Measurements from ENCODE around the gene C2orf69.
"Not testable (repeated sequence)": the region's sequence is repeated elsewhere in the genome, so short reads cannot be mapped to it uniquely, and the experiment has no call there.

C2orf69 gene

DNA sequence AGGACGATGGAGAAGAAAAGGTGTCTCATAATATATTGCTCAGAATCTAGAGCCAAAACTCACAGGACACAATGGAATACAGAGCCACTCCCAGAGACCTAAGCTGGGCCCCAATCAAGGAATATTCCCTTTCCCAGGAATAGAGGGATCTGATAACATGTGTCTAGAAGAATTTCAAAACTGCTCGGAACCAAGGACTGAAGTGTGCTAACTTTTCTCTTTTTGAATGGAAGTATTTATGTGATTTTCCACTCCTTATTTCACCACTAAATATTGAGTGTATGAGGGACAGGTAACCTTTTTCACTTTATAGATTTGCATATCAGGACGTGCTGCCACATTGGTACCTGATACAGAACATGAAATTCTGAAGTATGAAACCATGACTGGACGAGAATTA lies 9.2 kb upstream of the C2orf69 start:
- Histone ChIP-seq H3K36me3 (replicated peaks) (no peaks in the 10 kb centered on the region), H3K4me3 (no peak overlapping the region), H3K4me1 (peaks cover 8% of the 10 kb centered on the region), H3K27me3 (ENCODE audit: low read depth) (no peaks in the 10 kb centered on the region), H3K9me3 (no peaks in the 10 kb centered on the region)
- in situ Hi-C loops (cut with MboI; ENCODE audit: low sequenced_read_pairs), result no loop called here
- no peak for DNase-seq (ENCODE audit: low spot score in 2 of 2)

DNA sequence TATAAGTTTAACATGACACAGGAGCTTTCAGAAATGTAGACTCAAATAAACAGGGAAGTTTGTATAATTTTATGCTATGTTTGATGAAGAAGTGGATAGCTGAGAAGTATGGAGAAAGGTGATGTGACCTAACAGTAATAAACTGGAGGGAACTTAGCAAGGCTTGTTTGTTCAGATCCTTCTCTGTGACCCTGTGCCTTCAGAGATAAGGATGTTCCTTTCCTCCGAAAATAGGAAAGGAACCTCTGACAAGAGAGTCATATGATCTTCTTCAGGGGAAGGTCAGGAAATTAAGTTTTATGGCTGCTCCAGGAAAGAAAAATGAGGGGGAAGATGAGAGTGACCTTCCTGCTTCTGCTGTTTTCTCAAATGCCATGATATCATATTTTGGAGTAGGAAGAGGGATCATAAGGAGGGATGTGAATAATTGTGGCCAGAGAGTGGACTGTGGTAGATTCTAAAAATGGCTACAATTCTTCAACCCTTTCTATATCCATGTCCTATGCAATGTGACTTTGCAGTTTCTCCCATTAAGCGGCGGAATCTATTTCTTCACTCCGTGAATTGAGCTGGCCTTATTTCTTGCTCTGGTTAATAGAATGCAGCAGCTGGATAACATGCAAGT lies 8.5 kb upstream of the C2orf69 start:
- no peak for DNase-seq (ENCODE audit: low spot score in 2 of 2)
- in situ Hi-C loops (cut with MboI; ENCODE audit: low sequenced_read_pairs), result no loop called here
- Histone ChIP-seq H3K4me1 (peaks cover 8% of the 10 kb centered on the region), H3K4me3 (no peak overlapping the region), H3K27me3 (ENCODE audit: low read depth) (no peaks in the 10 kb centered on the region), H3K9me3 (no peaks in the 10 kb centered on the region), H3K36me3 (replicated peaks) (no peaks in the 10 kb centered on the region)

DNA sequence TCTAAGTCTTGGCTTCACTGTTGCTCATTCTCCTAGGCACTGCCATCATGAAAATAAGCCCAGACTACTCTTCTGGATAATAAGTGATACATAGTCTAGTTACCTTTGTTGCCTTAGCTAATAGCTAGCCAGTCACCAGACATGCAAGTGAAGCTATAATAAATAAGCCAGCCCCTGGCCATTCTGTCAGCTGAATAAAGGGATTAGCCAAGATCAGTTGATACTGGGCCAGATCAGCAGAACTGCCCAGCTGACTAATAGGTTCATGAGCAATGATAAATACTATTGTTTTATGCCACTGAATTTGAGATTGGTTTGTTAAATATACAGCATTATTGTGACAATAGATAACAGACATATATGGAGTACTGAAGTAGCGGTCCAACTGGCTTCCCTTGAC lies 8.0 kb upstream of the C2orf69 start:
- no peak for DNase-seq (ENCODE audit: low spot score in 2 of 2)
- Histone ChIP-seq H3K27me3 (ENCODE audit: low read depth) (no peaks in the 10 kb centered on the region), H3K4me1 (peaks cover 8% of the 10 kb centered on the region), H3K4me3 (no peak overlapping the region), H3K9me3 (no peaks in the 10 kb centered on the region), H3K36me3 (replicated peaks) (no peaks in the 10 kb centered on the region)
- in situ Hi-C loops (cut with MboI; ENCODE audit: low sequenced_read_pairs), result no loop called here

DNA sequence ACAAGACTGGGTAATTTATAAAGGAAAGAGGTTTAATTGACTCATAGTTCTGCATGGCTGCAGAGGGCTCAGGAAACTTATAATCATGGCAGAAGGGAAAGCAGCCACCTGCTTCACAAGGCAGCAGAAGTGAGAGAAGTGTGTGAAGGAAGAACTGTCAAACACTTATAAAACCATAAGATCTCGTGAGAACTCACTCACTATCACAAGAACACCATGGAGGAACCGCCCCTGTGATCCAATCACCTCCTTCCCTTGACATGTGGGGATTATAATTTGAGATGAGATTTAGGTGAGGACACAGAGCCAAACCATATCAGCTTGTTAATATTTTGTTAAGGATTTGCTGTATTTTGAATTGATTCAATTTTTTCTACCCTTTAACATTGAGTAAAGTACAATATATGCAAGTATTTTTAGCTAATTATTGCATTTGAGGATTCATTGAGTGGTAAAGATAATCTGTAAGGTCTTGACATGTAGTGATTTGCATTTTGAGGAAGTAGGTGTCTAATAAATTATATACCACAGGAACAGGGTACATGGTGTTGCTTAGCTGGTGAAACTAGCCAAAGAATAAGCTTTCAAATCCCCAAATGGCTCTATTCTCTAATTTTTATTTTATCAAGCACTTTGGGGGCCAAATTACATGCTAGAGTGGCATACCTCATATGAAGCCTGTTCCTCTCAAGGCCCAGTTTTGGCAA lies 3.9 kb upstream of the C2orf69 start:
- Histone ChIP-seq H3K27me3 (ENCODE audit: low read depth) (no peaks in the 10 kb centered on the region), H3K9me3 (no peaks in the 10 kb centered on the region), H3K4me3 (no peak overlapping the region), H3K36me3 (replicated peaks) (no peaks in the 10 kb centered on the region; the same call in 1 of the 2 replicates), H3K4me1 (peaks cover 12% of the 10 kb centered on the region)
- no peak for DNase-seq (ENCODE audit: low spot score in 2 of 2)
- in situ Hi-C loops (cut with MboI; ENCODE audit: low sequenced_read_pairs), result no loop called here

DNA sequence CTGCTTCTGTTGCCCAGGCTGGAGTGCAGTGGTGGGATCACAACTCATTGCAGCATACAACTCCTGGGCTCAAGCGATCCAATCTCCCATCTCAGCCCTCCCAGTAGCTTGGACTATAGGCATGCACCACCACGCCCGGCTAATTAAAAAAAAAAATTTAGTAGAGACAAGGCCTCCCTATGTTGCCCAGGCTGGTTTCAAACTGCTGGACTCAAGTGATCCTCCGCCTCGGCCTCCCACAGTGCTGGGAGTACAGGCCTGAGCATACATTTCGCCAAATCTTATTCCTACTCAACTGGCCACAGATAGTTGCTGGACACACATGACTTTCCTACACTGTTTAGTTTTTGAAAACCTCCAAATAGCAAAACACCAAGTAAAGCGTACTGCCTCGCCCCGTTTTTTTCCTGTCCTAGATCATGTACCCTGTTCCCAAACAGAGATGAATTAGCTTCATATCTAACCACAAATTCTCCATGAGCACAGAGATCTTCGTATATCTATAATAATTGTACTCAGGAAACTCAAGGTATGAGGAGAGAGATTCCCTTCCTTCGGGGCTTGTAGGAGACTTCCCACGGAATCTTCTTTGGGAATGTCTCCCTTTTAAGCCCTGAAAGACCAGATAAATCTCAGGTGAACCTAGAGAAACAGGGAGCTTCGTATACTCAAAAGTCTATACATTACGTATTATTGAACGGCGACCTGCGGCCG lies 598 bp upstream of the C2orf69 start:
- Histone ChIP-seq H3K36me3 (replicated peaks) (peaks cover 7% of the 10 kb centered on the region), H3K27me3 (ENCODE audit: low read depth) (no peaks in the 10 kb centered on the region), H3K4me3 (peak overlapping the region; percentile 6), H3K9me3 (no peaks in the 10 kb centered on the region), H3K4me1 (peaks cover 16% of the 10 kb centered on the region)
- in situ Hi-C loops (cut with MboI; ENCODE audit: low sequenced_read_pairs), result no loop called here
- no peak for DNase-seq (ENCODE audit: low spot score in 2 of 2)

DNA sequence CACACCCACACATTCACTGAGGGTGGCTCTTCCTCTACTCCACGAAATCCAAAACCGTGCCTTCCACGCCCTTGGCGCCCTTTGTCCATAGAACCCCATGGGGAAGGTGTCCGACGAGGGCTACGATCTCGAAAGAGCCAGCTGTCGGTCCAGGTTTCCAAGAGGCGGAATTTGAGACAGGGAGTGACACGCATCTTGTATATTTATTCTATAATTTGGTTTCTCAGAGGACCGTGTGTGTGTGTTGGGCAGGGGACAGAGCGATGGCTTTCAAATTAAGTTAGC lies 726 bp downstream of the C2orf69 start:
- peaks cover 9% of the 10 kb centered on the region for H3K4me1 ChIP-seq
- in situ Hi-C loops (cut with MboI; ENCODE audit: low sequenced_read_pairs), result no loop called here
- H3K27me3 ChIP-seq (ENCODE audit: low read depth), result no peaks in the 10 kb centered on the region
- peaks cover 6% of the 10 kb centered on the region for H3K9me3 ChIP-seq
- no peak for DNase-seq (ENCODE audit: low spot score in 2 of 2)
- H3K36me3 ChIP-seq (replicated peaks), result peaks cover 18% of the 10 kb centered on the region
- H3K4me3 ChIP-seq, result peak overlapping the region; percentile 97

DNA sequence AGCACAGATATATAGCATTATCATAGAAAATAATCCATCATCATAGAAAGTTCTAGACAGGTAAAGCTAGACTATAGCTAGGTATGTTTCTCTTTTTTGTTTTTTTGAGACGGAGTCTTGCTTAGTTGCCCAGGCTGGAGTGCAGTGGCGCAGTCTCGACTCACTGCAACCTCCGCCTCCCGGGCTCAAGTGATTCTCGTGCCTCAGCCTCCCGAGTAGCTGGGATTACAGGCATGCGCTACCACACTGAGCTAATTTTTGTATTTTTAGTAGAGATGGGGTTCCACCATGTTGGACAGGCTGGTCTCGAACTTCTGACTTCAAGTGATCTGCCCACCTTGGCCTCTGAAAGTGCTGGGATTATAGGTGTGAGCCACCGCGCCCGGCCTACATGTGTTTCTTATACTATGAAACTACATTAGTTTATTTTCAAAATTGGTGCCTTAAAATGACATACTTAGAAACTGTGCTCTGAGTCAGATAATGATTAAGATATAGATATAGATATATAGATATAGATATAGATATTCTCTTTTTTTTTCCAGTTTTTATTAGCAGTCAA lies 1.5 kb downstream of the C2orf69 start:
- Histone ChIP-seq H3K36me3 (replicated peaks) (peaks cover 26% of the 10 kb centered on the region), H3K4me3 (peak overlapping the region; percentile 97)
- DNase-seq (ENCODE audit: low spot score in 2 of 2), result peak in 1 of 2 experiments; percentile 32
- H3K27me3 ChIP-seq (ENCODE audit: low read depth); H3K4me1 ChIP-seq; in situ Hi-C loops (cut with MboI; ENCODE audit: low sequenced_read_pairs); H3K9me3 ChIP-seq: not testable (repeated sequence)

DNA sequence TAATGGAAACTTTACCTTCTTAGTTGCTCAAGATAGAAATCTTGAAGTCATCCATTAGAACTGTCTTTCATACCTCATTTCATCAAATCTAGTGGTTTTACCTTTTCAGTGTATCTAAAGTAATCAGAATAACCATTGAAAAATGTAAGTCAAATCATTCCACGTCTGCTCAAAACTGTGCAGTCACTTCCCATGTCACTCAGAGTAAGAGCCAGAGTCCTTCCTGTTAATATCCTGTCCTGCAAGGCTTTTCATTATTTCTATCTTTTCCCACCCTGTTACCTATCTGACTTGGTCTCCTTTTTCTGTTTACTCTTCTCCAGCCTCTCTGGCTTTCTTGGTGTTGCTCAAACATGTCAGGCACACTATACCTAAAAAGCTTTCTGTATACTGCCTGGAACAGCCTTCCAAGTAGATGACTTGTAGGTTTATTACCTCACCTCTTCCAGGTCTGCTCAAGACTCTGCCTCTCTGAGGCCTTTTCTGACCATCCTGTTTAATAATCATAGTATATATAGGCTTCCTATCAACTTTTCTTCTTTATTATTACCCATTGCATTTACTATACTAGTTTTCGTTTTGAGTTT lies 3.4 kb downstream of the C2orf69 start:
- Histone ChIP-seq H3K36me3 (replicated peaks) (peaks cover 44% of the 10 kb centered on the region), H3K4me1 (peaks cover 8% of the 10 kb centered on the region), H3K9me3 (peaks cover 6% of the 10 kb centered on the region), H3K4me3 (no peak overlapping the region), H3K27me3 (ENCODE audit: low read depth) (no peaks in the 10 kb centered on the region)
- no peak for DNase-seq (ENCODE audit: low spot score in 2 of 2)
- in situ Hi-C loops (cut with MboI; ENCODE audit: low sequenced_read_pairs), result no loop called here

DNA sequence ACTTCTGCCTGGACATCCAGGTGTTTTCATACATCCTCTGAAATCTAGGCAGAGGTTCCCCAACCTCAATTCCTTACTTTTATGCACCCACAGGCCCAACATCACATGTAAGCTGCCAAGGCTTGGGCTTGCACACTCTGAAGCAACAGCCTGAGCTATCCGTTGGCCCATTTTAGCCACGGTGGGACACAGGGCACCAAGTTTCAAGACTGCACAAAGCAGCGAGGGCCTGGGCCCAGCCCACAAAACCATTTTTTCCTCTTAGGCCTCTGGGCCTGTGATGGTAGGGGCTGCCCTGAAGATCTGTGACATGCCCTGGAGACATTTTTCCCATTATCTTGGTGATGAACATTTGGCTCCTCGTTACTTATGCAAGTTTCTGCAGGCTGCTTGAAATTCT lies 5.9 kb downstream of the C2orf69 start:
- H3K27me3 ChIP-seq (ENCODE audit: low read depth), result no peaks in the 10 kb centered on the region
- in situ Hi-C loops (cut with MboI; ENCODE audit: low sequenced_read_pairs), result no loop called here
- peaks cover 6% of the 10 kb centered on the region for H3K9me3 ChIP-seq
- H3K4me3 ChIP-seq, result no peak overlapping the region
- H3K36me3 ChIP-seq (replicated peaks), result peaks cover 50% of the 10 kb centered on the region
- peaks cover 8% of the 10 kb centered on the region for H3K4me1 ChIP-seq
- no peak for DNase-seq (ENCODE audit: low spot score in 2 of 2)

DNA sequence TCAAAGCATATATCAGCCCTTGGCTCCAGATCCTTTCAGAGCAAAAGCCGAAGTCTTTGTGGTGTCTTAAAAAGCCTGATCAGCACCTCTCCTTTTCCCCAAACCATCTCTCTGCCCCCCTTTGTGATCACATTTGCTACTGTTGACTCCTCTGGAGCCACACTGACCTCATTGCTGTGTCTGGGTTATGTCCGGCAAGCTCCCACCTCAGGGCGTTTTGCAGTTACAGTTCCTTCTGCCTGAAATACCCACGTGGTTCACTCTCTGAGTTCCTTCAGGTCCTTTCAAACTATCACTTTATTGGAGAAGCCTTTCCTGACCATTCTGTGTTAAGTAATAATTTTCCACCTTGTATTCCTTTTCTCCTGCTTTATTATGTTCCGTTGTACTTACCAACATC lies 11.8 kb downstream of the C2orf69 start:
- in situ Hi-C loops (cut with MboI; ENCODE audit: low sequenced_read_pairs), result no loop called here
- H3K27me3 ChIP-seq (ENCODE audit: low read depth), result no peaks in the 10 kb centered on the region
- no peak overlapping the region for H3K4me3 ChIP-seq
- H3K36me3 ChIP-seq (replicated peaks), result peaks cover 34% of the 10 kb centered on the region
- DNase-seq (ENCODE audit: low spot score in 2 of 2), result peak in 1 of 2 experiments; percentile 50
- peaks cover 25% of the 10 kb centered on the region for H3K4me1 ChIP-seq
- H3K9me3 ChIP-seq, result no peaks in the 10 kb centered on the region

DNA sequence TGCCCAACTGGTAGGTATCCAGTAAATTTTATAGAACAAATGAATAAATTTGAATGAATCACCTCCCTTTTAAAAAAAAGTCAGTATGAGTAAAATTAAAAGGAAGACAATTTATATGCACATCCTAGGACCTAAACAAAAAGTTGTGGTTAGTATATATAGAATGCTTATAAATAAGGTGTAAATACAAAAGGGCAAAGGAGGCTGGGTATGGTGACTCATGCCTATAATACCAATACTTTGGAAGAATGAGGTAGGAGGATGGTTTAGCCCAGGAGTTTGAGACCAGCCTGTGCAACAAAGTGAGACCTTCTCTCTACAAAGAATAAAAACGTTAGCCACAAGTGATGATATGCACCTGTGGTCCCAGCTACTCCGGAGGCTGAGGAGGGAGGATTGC lies 12.8 kb downstream of the C2orf69 start:
- DNase-seq (ENCODE audit: low spot score in 2 of 2), result no peak
- Histone ChIP-seq H3K4me3 (no peak overlapping the region), H3K27me3 (ENCODE audit: low read depth) (no peaks in the 10 kb centered on the region), H3K9me3 (no peaks in the 10 kb centered on the region), H3K36me3 (replicated peaks) (peaks cover 27% of the 10 kb centered on the region), H3K4me1 (peaks cover 36% of the 10 kb centered on the region)
- in situ Hi-C loops (cut with MboI; ENCODE audit: low sequenced_read_pairs), result no loop called here

DNA sequence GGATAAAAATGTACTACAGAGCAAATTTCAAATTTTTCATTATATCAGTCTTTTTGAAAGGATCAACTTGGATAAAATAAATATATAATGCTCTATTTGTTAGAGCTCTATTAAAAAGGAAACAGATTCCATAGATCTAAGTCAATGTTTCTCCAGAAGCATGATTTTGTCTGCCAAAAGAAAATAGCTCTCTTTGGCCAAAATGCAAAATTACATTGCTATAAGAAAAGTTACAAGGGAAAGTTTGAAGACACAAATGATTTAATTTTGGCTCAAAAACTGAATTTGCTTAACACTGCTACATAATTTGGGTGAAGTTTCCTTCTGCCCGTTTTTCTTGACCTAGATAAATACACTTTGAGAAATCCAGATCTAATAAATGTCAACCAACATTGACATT lies 15.7 kb downstream of the C2orf69 start:
- peaks cover 33% of the 10 kb centered on the region for H3K4me1 ChIP-seq
- H3K9me3 ChIP-seq, result no peaks in the 10 kb centered on the region
- peaks cover 32% of the 10 kb centered on the region for H3K36me3 ChIP-seq (replicated peaks)
- DNase-seq (ENCODE audit: low spot score in 2 of 2), result no peak
- H3K4me3 ChIP-seq, result no peak overlapping the region
- no peaks in the 10 kb centered on the region for H3K27me3 ChIP-seq (ENCODE audit: low read depth)
- in situ Hi-C loops (cut with MboI; ENCODE audit: low sequenced_read_pairs), result no loop called here

DNA sequence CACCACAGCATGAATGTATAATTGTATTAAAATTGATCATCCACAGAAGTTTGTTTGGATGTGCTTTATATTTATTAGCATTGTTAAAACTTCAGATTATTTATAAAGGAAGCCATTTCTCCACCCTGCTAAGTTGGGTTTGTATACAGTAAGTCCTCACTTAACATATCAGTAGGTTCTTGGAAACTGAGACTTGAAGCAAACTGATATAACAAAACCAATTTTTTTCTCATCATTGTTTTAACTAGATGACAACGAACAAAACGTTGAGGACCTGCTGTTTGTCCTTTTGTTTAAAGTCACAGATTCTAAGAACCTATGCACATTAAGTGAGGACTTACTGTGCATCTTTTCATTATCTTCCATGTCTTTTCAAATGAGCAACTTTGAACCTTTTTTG lies 17.1 kb downstream of the C2orf69 start:
- H3K4me1 ChIP-seq, result peaks cover 24% of the 10 kb centered on the region
- H3K4me3 ChIP-seq, result no peak overlapping the region
- in situ Hi-C loops (cut with MboI; ENCODE audit: low sequenced_read_pairs), result no loop called here
- no peaks in the 10 kb centered on the region for H3K27me3 ChIP-seq (ENCODE audit: low read depth)
- no peaks in the 10 kb centered on the region for H3K9me3 ChIP-seq
- peaks cover 47% of the 10 kb centered on the region for H3K36me3 ChIP-seq (replicated peaks)
- DNase-seq (ENCODE audit: low spot score in 2 of 2), result no peak

DNA sequence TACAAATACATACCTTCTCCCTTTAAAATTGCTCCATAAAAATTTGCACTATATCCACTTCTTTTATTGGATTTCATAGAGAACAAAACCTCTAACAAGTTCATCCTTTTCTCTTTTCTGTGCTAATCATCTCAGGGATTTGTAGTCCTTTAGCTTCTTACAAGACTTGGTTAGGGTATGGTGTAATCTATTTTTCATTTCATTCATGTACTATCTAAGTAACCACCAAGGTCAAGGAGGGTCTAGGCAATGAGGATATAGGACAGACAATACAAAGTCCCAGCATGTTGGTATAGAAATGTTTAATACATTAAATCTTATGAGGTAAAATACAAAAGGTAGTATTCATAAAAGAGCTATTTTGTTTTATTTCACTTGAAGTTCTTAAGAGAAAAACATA lies 17.5 kb downstream of the C2orf69 start:
- H3K27me3 ChIP-seq (ENCODE audit: low read depth), result no peaks in the 10 kb centered on the region
- H3K4me3 ChIP-seq, result no peak overlapping the region
- no peaks in the 10 kb centered on the region for H3K9me3 ChIP-seq
- H3K36me3 ChIP-seq (replicated peaks), result peaks cover 49% of the 10 kb centered on the region
- H3K4me1 ChIP-seq, result peaks cover 20% of the 10 kb centered on the region
- peak in 1 of 2 experiments; percentile 24 for DNase-seq (ENCODE audit: low spot score in 2 of 2)
- in situ Hi-C loops (cut with MboI; ENCODE audit: low sequenced_read_pairs), result no loop called here

Data from HAP-1 (cell line).